Caki2 (cell line): ENCODE data around the gene LIMS1. TPM values are rescaled to one million over a fixed set of nuclear protein-coding genes. Genes with fewer than 3 reads are reported as not detected.
"Not testable (repeated sequence)": the region's sequence is repeated elsewhere in the genome, so short reads cannot be mapped to it uniquely, and the experiment has no call there.

Experiments
- DNase-seq: peaks from one replicate; pipeline ENCODE4 v3.0.0-alpha.2; 2015; ENCODE audit warnings: low read depth
- in situ Hi-C: cut with HindIII; loops from 2 replicates; pipeline ENCODE4 v1.10.0; 2016; ENCODE audit warnings: low sequenced_read_pairs, low pct_unique_long_range_greater_than_20kb, mixed read lengths
- total RNA-seq: library from RNA; depleted of rRNA; stranded (reverse); fragments of >200 nt; shearing (Covaris generic); gene quantifications from 2 replicates; pipeline ENCODE4 v1.2.3, GENCODE V29; 2014; ENCODE audit warnings: low replicate concordance; rRNA removed

LIMS1 gene
- total RNA-seq, 1 experiment from 2014 or later: 173 TPM

GRCh38 chr2:108726048-108726447, 191.8 kb downstream of the LIMS1 start:
- DNase-seq, in situ Hi-C loops: not testable (repeated sequence)

- DNase-seq, in situ Hi-C loops: not testable (repeated sequence)
Measured at GRCh38 chr2:108734656-108735055, 200.4 kb downstream of the LIMS1 start.

Other genes with a start within 250 kb of the LIMS1 start
- gene SULT1C2, start 245.6 kb upstream of the LIMS1 start, total RNA-seq: 41.4 and 42.8 TPM in 2 replicates
- 5.1 and 7.5 TPM in 2 replicates for gene SULT1C4, start 156.5 kb upstream of the LIMS1 start, total RNA-seq
- gene GCC2, start 85.3 kb upstream of the LIMS1 start, total RNA-seq: 12.0 and 18.0 TPM in 2 replicates
- gene RANBP2, start 185.0 kb downstream of the LIMS1 start, total RNA-seq: 14.6 and 16.5 TPM in 2 replicates